Stimulated activated CD8-positive, alpha-beta memory T cell treated with anti-CD3 and anti-CD28 coated beads, Interleukin-7, amount 100 ng/mL, for 4 hours (primary cell): Measurements from ENCODE around the gene HGFAC.

Experiments used
- DNase-seq, 2 donors: peaks; one replicate each; pipeline ENCODE4 v3.0.0-alpha.2; 2020; ENCODE audit warnings: low read depth in 2 of 2

The HGFAC gene

GRCh38 chr4:3486541-3487540 lies 45.1 kb downstream of the HGFAC start:
- no peak for DNase-seq

DNA sequence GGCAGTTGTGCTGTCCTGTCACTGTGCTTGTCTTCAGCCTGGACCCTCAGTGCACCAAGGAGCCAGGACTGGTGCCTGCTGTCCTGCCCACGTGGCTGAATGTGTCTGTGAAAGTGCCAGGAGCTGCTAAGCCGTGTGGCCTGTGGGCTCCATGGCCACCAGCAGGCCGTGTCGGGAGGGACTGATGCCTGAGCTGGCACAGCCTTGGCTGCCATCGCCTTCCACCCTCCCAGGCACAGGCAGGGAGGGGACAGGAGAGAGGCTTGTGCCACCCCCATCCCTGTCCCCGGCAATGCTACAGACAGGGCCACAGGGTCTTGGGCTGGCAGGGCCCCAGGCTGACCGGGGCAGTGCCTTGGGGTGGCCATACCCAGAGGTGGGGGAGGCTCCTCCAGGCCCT lies 46.1 kb downstream of the HGFAC start:
- DNase-seq = no peak

DNA sequence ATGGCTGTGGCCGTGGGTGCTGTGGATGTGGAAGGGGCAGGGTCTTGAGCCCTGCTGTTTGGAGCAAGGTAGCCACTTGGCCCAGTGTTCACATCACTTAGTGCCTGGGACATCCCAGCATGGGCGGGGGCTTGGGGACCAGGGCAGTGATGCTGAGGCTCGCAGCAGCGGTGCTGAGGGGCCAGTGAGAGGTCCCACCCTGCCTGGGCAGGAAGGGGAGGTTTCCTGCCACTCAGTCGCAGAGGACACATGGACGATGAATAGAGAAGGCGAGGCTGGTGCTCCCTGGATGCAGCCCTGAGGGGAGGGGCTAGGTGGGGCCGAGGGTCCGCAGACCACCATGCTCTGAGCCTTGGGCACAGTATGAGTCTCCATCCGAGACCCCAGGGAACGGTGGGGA lies 47.1 kb downstream of the HGFAC start:
- no peak for DNase-seq

DNA sequence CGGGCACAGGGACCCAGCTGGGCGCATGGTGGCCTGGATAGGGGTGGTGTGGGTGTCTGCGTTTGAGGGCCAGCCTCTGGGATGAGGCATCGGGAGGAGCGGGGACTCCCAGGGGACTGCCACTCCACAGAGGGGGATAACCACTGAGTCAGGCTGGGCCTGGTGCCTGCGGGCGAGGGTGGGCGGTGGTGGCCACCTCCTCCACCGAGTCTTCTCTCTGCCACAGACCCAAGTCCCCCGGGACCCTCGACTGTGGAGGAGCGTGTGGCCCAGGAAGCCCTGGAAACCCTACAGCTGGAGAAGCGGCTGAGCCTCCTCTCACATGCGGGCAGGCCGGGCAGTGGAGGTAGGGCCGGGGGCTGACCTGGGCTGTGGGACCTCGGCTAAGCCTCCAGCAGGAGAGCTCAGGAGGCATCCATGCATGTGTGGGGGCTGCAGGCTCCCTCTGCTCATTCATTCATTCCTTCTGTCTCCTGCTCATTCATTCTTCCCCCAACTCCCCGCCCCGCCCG lies 47.7 kb downstream of the HGFAC start:
- no peak for DNase-seq

GRCh38 chr4:3491681-3492405 lies 50.1 kb downstream of the HGFAC start:
- DNase-seq = no peak

DNA sequence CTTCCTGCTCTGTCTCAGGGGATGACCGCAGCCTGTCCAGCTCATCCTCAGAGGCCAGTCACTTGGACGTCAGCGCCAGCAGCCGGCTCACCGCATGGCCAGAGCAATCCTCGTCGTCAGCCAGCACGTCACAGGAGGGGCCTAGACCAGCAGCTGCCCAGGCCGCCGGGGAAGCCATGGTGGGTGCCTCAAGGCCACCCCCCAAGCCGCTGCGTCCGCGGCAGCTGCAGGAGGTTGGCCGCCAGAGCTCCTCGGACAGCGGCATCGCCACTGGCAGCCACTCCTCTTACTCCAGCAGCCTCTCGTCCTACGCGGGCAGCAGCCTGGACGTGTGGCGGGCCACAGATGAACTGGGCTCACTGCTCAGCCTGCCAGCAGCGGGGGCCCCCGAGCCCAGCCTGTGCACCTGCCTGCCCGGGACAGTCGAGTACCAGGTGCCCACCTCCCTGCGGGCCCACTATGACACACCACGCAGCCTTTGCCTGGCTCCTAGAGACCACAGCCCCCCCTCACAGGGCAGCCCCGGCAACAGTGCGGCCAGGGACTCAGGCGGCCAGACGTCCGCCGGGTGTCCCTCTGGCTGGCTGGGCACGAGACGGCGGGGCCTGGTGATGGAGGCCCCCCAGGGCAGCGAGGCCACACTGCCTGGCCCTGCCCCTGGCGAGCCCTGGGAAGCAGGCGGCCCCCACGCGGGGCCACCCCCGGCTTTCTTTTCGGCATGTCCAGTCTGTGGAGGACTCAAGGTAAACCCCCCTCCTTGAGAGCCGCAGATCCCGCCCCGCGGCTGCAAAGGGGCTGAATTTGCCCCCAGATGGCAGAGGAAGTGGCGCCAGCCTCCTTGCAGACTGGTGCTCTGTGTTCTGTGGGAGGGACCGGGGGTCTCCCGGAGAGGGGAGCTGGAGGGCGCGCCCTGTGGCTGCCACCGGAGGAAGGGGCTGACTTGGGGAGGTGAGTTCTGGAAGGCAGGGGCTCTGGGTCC lies 51.3 kb downstream of the HGFAC start:
- no peak for DNase-seq

GRCh38 chr4:3493720-3494461 lies 52.1 kb downstream of the HGFAC start:
- no peak for DNase-seq

DNA sequence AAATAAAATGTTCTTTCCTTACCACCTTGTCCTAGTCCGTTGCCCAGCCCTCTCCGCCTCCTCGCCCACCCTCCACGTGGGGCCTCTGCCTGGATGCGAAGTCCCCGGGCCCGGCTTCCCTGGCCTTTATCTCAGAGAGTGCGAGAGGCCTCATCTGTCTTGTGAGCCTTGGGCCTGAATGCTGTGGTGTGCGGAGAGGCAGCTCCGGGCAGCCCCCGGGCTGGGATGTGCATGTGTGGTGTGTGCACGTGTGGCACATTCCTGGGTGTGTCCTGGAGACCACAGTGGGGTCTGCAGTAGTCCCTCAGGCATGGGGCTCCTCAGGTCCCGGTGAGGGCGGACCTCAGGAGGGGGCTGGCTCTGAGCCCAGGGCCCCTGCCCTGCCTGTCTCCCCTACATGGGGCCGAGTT lies 52.7 kb downstream of the HGFAC start:
- no peak for DNase-seq

DNA sequence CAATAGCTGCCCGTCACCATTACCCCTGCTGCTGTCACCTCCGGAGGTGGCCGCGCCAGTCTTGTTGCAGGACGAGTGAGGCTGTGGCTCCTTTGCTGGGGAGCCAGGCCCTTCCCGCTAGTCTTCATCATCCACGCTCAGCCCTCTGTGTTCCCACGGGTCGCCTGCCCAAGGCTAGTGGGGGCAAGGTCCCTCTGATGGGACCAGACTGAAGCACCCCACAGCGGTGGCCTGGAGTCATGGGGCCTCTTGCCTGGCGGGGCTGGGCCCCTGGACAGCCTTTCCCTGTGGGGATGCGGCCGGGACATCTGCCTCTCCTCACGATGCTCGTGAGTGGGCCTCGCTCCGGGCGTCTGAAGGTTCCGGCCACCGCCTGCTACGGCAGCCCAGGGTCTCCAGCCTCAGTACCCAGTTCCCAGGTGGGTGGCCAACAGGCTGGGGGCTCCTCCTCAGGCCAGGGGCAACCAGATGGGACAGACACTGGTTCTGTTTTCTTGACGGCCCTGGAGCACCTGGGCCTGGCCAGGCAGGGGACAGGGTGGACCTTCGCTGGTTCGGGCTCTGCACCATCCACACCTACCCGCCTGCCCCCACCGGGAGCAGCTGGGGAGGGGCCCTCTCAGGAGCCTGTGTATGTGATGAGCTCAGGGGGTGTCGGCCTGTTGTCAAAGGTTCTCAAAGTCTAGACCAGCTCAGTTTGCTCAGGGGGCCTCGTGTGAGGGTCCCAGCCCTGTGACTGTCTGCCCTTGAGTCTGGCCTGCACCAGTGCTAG lies 53.6 kb downstream of the HGFAC start:
- no peak for DNase-seq

DNA sequence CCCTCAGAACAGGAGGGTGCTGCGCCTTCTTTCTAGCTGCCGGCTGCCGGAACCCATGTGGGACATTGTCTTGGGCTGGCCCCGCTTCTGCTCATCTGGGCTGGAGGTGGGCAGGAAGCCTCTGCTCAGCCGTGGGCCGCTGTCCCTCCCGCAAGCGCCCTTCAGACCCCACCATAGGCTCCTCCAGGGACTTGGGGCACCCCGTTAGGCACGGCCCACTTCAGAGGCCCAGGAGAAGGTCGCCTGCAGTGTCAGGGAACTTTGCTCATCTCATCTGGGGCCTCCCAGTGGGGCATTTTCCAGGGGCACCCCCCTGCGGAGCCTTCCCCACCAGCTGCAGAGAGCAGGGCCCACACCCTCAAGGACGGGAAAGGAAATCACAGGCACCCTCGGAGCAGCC lies 54.3 kb downstream of the HGFAC start:
- no peak for DNase-seq

DNA sequence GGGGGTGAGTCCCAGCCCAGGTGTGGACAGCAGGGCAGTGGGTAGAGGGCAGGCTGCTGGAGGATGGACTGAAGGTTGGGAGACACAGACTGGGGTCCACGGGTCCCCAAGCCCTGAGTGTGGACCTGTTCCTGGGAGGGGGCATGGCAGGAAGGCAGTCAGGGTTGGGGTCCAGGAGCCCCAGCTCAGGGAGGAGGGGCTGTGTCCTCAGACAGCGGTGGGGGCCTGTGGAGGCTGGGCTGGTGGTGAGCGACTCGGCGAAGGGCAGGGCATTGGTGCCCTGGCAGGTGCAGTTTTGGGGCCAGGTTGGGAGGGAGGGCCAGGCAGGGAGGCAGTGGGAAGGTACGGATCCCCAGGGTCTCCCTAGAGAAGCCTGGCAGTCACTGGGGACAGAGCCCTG lies 55.3 kb downstream of the HGFAC start:
- DNase-seq = no peak

GRCh38 chr4:3497523-3498389 lies 56.0 kb downstream of the HGFAC start:
- no peak for DNase-seq

DNA sequence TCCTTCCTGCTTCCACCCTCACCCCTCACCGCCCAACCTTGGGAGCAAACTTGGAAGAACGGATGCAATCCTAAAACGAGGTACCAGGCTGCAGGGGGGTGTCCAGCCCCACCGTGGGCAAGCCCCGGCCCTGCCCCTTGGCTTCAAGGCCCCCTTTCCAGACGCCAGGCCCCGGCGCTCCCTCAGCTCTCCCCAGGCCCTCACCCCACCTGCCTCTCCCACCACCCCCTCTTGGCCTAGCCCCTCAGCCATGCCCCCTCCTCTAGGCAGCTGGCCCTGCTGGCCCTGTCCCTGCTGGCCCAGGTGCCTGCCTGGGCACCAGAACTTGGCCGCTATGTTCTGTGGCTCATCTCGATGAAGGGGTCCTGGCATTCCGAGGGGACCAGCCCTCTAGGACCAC lies 56.6 kb downstream of the HGFAC start:
- DNase-seq = no peak
